Endothelial cell of umbilical vein (primary cell): Measurements from ENCODE around the gene CAV2. TPM values are rescaled to one million over a fixed set of nuclear protein-coding genes. Genes with fewer than 3 reads are reported as not detected.
A peak's percentile ranks its signal among the peaks of the same experiment; 100 is the strongest.

Experiments
- BruUV-seq: library from RNA; stranded (reverse); fragments of 400-500 nt; replicated peaks from 2 replicates; lab custom pipeline; 2021; lab: Mats Ljungman, UMichigan
- CTCF ChIA-PET: fragments of 300-600, 350-600 bp; sonication (Branson Sonifier 250); formaldehyde crosslinking; loops from one replicate; lab custom pipeline; 2021; ENCODE audit warnings: antibody characterized with exemption, inconsistent platforms; lab: Charles Lee
- POLR2A ChIA-PET: fragments of 300-600, 350-600 bp; sonication (Branson Sonifier 250); formaldehyde crosslinking; loops from one replicate; lab custom pipeline; 2021; ENCODE audit warnings: antibody characterized with exemption, inconsistent platforms; lab: Charles Lee
- DNase-seq: peaks from one replicate; pipeline ENCODE4 v3.0.0-alpha.2; 2011; ENCODE audit warnings: low read depth, low spot score
- FAIRE-seq: peaks from 2 replicates; lab custom pipeline; 2011; peaks lifted over from hg19 to GRCh38; lab: Jason Lieb, UNC
- H2AFZ ChIP-seq: 2 replicates; pipeline ENCODE4 v1.6.0; 2012; ENCODE audit warnings: low read depth, low read length, control low read depth, inconsistent platforms
- H3K27ac ChIP-seq: 2 replicates; pipeline ENCODE4 v1.5.1; 2011; ENCODE audit warnings: low read depth, mild to moderate bottlenecking, control low read depth, low read length, moderate library complexity; ENCODE audit not compliant: insufficient read depth
- H3K27me3 ChIP-seq, 2 experiments: 2 replicates each; pipeline versions ENCODE4 v1.6.0 to v1.6.1; 2011; ENCODE audit warnings: low read length in 2 of 2, mixed read lengths in 1 of 2; ENCODE audit not compliant: control insufficient read depth in 2 of 2, insufficient read depth in 2 of 2
- H3K36me3 ChIP-seq, 2 experiments: 2 replicates in 1 of 2; 3 replicates in 1 of 2; pipeline ENCODE4 v1.5.1; 2011; ENCODE audit warnings: low read length in 2 of 2, mild to moderate bottlenecking in 1 of 2, moderate library complexity in 1 of 2; ENCODE audit not compliant: control insufficient read depth in 2 of 2, insufficient read depth in 2 of 2; ENCODE audit errors: extremely low read depth in 1 of 2
- H3K4me1 ChIP-seq: 3 replicates; pipeline ENCODE4 v1.5.1; 2011; ENCODE audit warnings: mild to moderate bottlenecking, low read length; ENCODE audit not compliant: control insufficient read depth, insufficient read depth; ENCODE audit errors: extremely low read depth
- H3K4me2 ChIP-seq: 2 replicates; pipeline ENCODE4 v1.6.1; 2011; ENCODE audit warnings: low read length, control low read depth, mixed read lengths; ENCODE audit not compliant: insufficient read depth
- H3K4me3 ChIP-seq, 3 experiments: fragments of 200-600 bp in 1 of 3; sonication (generic), shearing (Covaris generic) in 1 of 3; replicated peaks in 1 of 3; 2 replicates each; pipeline ENCODE4 v1.5.1; 2011 to 2016; ENCODE audit warnings: control low read depth in 3 of 3, low read length in 3 of 3, mild to moderate bottlenecking in 2 of 3, inconsistent platforms in 1 of 3, low read depth in 1 of 3, moderate library complexity in 1 of 3; ENCODE audit not compliant: insufficient read depth in 1 of 3
- H3K79me2 ChIP-seq: 2 replicates; pipeline ENCODE4 v1.6.0; 2012; ENCODE audit warnings: low read length, inconsistent platforms; ENCODE audit not compliant: control insufficient read depth, insufficient read depth
- H3K9ac ChIP-seq: replicated peaks from 2 replicates; pipeline ENCODE3; 2011; ENCODE audit warnings: low read length, control low read depth; ENCODE audit not compliant: insufficient read depth; ENCODE audit errors: extremely low read depth
- H3K9me1 ChIP-seq: replicated peaks from 3 replicates; pipeline ENCODE4 v1.6.0; 2011; ENCODE audit warnings: mild to moderate bottlenecking, low read length; ENCODE audit not compliant: control insufficient read depth, insufficient read depth; ENCODE audit errors: extremely low read depth
- H3K9me3 ChIP-seq: replicated peaks from 2 replicates; pipeline ENCODE4 v1.5.1; 2012; ENCODE audit warnings: low read length, inconsistent platforms; ENCODE audit not compliant: control insufficient read depth, insufficient read depth
- H4K20me1 ChIP-seq: replicated peaks from 2 replicates; pipeline ENCODE3; 2011; ENCODE audit warnings: mild to moderate bottlenecking, low read length; ENCODE audit not compliant: control insufficient read depth, insufficient read depth; ENCODE audit errors: extremely low read depth
- CTCF ChIP-seq, 2 donors: IDR thresholded peaks; 1 replicate in 1 of 2; 2 replicates in 1 of 2; pipeline ENCODE4 v1.5.1; 2011; ENCODE audit warnings: low read length in 2 of 2, mild to moderate bottlenecking in 2 of 2, moderate library complexity in 2 of 2, control low read depth in 1 of 2, inconsistent platforms in 1 of 2, low read depth in 1 of 2; ENCODE audit not compliant: insufficient read depth in 1 of 2; ENCODE audit errors: extremely low read depth in 1 of 2
- EZH2 ChIP-seq: IDR thresholded peaks from 2 replicates; pipeline ENCODE4 v1.6.1; 2012; ENCODE audit warnings: borderline replicate concordance, low read depth, mild to moderate bottlenecking, moderate library complexity, low read length, inconsistent platforms; ENCODE audit not compliant: severe bottlenecking
- FOS ChIP-seq: IDR thresholded peaks from 2 replicates; pipeline ENCODE4 v1.6.1; 2011; ENCODE audit warnings: mild to moderate bottlenecking, low read length, moderate library complexity, borderline replicate concordance; ENCODE audit not compliant: insufficient read depth
- GATA2 ChIP-seq: IDR thresholded peaks from 2 replicates; pipeline ENCODE4 v1.7.0; 2011; ENCODE audit warnings: low read depth, mild to moderate bottlenecking, moderate library complexity, mixed read lengths, low read length; ENCODE audit not compliant: insufficient read length, insufficient read depth
- JUN ChIP-seq: IDR thresholded peaks from 2 replicates; pipeline ENCODE4 v1.6.1; 2011; ENCODE audit warnings: borderline replicate concordance, low read depth; ENCODE audit not compliant: insufficient read length, insufficient read depth
- MAX ChIP-seq: IDR thresholded peaks from 2 replicates; pipeline ENCODE4 v1.6.1; 2011; ENCODE audit not compliant: insufficient read depth, insufficient read length
- MYC ChIP-seq: IDR thresholded peaks from one replicate; pipeline ENCODE4 v1.6.1; 2011; ENCODE audit warnings: mild to moderate bottlenecking, low read depth, low read length
- POLR2A ChIP-seq: IDR thresholded peaks from 2 replicates; pipeline ENCODE4 v1.6.1; 2012; ENCODE audit warnings: low read depth, mild to moderate bottlenecking, control low read depth, low read length
- POLR2AphosphoS5 ChIP-seq: IDR thresholded peaks from 2 replicates; pipeline ENCODE4 v1.6.1; 2012; ENCODE audit warnings: low read depth, mild to moderate bottlenecking, control low read depth, low read length, moderate library complexity; ENCODE audit not compliant: insufficient read depth
- dilution Hi-C: fragments of 300-500 bp; cut with MboI; formaldehyde crosslinking; loops from one replicate; pipeline ENCODE4 v1.15.0; 2019; ENCODE audit warnings: low sequenced_read_pairs; ENCODE audit not compliant: extremely low pct_ligation_motif_present
- intact Hi-C: fragments of 100-400 bp; cut with micrococcal nuclease; formaldehyde crosslinking; loops from one replicate; pipeline ENCODE4 v1.10.0; 2022
- polyA plus RNA-seq, 4 experiments: library from polyadenylated mRNA; depleted of rRNA in 3 of 4; stranded (reverse) in 3 of 4; unstranded in 1 of 4; fragments of >200 nt; gene quantifications; 2 replicates each; pipeline versions ENCODE4 v1.2.1 to v1.2.3, GENCODE V29; 2011 to 2012; ENCODE audit warnings: missing spikeins in 1 of 4
- total RNA-seq: library from RNA; stranded (reverse); gene quantifications from 2 replicates; pipeline ENCODE4 v1.2.3, GENCODE V29; 2021

Gene CAV2
- total and polyA plus RNA-seq, 2 donors (not counting 3 experiments of a cell fraction or from before 2014, with no cell fraction given) = 179 to 327 TPM

GRCh38 chr7:116546916-116547315 lies 47.4 kb downstream of the CAV2 start:
- H3K9me1 ChIP-seq = no peaks in the 10 kb centered on the region
- no peaks in the 10 kb centered on the region for H3K27me3 ChIP-seq
- peaks cover 7% of the 10 kb centered on the region for H4K20me1 ChIP-seq
- H3K4me1 ChIP-seq = peaks cover 26% of the 10 kb centered on the region
- TF ChIP-seq POLR2AphosphoS5 = peak; percentile 9
- TF ChIP-seq FOS = no peak
- no peak overlapping the region for H3K9ac ChIP-seq
- H3K79me2 ChIP-seq = peaks cover 95% of the 10 kb centered on the region
- H3K36me3 ChIP-seq = peaks cover 39 to 63% of the 10 kb centered on the region in 2 experiments
- H2AFZ ChIP-seq = no peak overlapping the region
- H3K9me3 ChIP-seq = no peaks in the 10 kb centered on the region
- BruUV-seq = no TSS peak
- H3K4me2 ChIP-seq = no peak overlapping the region
- FAIRE-seq = no peak
- DNase-seq = no peak
- H3K27ac ChIP-seq = no peak overlapping the region
- intact Hi-C loops (no loop called here), dilution Hi-C loops (no loop called here)
- POLR2A ChIA-PET = interaction anchor here (0.6 kb wide), 1 partner anchor 258 kb away, joined by 5 read pairs; no protein-coding TSS in a partner anchor
- CTCF ChIA-PET = interaction anchor here (0.7 to 1.6 kb wide), 3 partner anchors 20 to 42 kb away, joined by 3 to 11 read pairs (median 4); no protein-coding TSS in a partner anchor
- no peak overlapping the region for H3K4me3 ChIP-seq

- BruUV-seq = no TSS peak
- Histone ChIP-seq H3K27me3 (no peaks in the 10 kb centered on the region), H4K20me1 (peaks cover 5% of the 10 kb centered on the region), H3K4me2 (no peak overlapping the region), H3K27ac (no peak overlapping the region), H3K4me3 (no peak overlapping the region), H2AFZ (no peak overlapping the region), H3K9me3 (no peaks in the 10 kb centered on the region), H3K4me1 (peaks cover 25% of the 10 kb centered on the region), H3K36me3 (peaks cover 40 to 64% of the 10 kb centered on the region in 2 experiments), H3K9me1 (no peaks in the 10 kb centered on the region), H3K79me2 (peaks cover 95% of the 10 kb centered on the region), H3K9ac (no peak overlapping the region)
- POLR2A ChIA-PET = no interaction called here
- no peak for TF ChIP-seq CTCF (IDR thresholded peaks at IDR 0.05; ENCODE audit: extremely low read depth in 1 of 2, insufficient read depth in 1 of 2, low read depth in 1 of 2, low read length in 2 of 2)
- TF ChIP-seq JUN = no peak
- no peak for TF ChIP-seq POLR2A
- no peak for TF ChIP-seq POLR2AphosphoS5
- no peak for TF ChIP-seq EZH2
- no peak for TF ChIP-seq GATA2
- TF ChIP-seq MYC = no peak
- no peak for TF ChIP-seq MAX
- no peak for TF ChIP-seq FOS
- dilution Hi-C loops = no loop called here
- CTCF ChIA-PET = interaction anchor here (0.7 to 1.6 kb wide), 3 partner anchors 21 to 42 kb away, joined by 3 to 11 read pairs (median 4); no protein-coding TSS in a partner anchor
- no peak for FAIRE-seq
- DNase-seq = no peak
- intact Hi-C loops = no loop called here
Observed at GRCh38 chr7:116547347-116547746, 47.8 kb downstream of the CAV2 start.
